Neural progenitor cell (in vitro differentiated cells): Measurements from ENCODE around the gene JSRP1. TPM values are rescaled to one million over a fixed set of nuclear protein-coding genes. Genes with fewer than 3 reads are reported as not detected.

ENCODE experiments used
- DNase-seq: peaks from one replicate; pipeline ENCODE4 v3.0.0-alpha.2; 2016; ENCODE audit warnings: low spot score
- H2AFZ ChIP-seq: fragments of 200-600 bp; sonication (generic); replicated peaks from 2 replicates; pipeline ENCODE4 v1.6.1; 2016; ENCODE audit warnings: antibody characterized with exemption
- H3F3A ChIP-seq: fragments of 200-600 bp; sonication (generic); 2 replicates; pipeline ENCODE4 v1.6.1; 2016; ENCODE audit warnings: antibody characterized with exemption, low read depth
- H3K27ac ChIP-seq: fragments of 200-600 bp; sonication (generic); 2 replicates; pipeline ENCODE4 v1.5.1; 2016; ENCODE audit warnings: mild to moderate bottlenecking
- H3K27me3 ChIP-seq: fragments of 200-600 bp; sonication (generic); 2 replicates; pipeline ENCODE4 v1.6.1; 2016; ENCODE audit warnings: mild to moderate bottlenecking, moderate library complexity
- H3K36me3 ChIP-seq: fragments of 200-600 bp; sonication (generic); 2 replicates; pipeline ENCODE4 v1.5.1; 2016
- H3K4me1 ChIP-seq: fragments of 200-600 bp; sonication (generic); 2 replicates; pipeline ENCODE4 v1.6.1; 2016; ENCODE audit warnings: mixed run types
- H3K4me2 ChIP-seq: fragments of 200-600 bp; sonication (generic); 2 replicates; pipeline ENCODE4 v1.6.1; 2016
- H3K4me3 ChIP-seq: fragments of 200-600 bp; sonication (generic); 2 replicates; pipeline ENCODE4 v1.5.1; 2016
- H3K79me2 ChIP-seq: fragments of 200-600 bp; sonication (generic); 2 replicates; pipeline ENCODE4 v1.6.1; 2016; ENCODE audit warnings: low read depth
- H3K9ac ChIP-seq: fragments of 200-600 bp; sonication (generic); 2 replicates; pipeline ENCODE4 v1.6.1; 2016
- H3K9me3 ChIP-seq: fragments of 200-600 bp; sonication (generic); 2 replicates; pipeline ENCODE4 v1.5.1; 2016; ENCODE audit warnings: low read depth
- H4K20me1 ChIP-seq: fragments of 200-600 bp; sonication (generic); 2 replicates; pipeline ENCODE4 v1.6.1; 2016; ENCODE audit warnings: low read depth
- H3K27ac Mint-ChIP-seq: 3 replicates; pipeline ENCODE4 v1.8.0; 2021; ENCODE audit warnings: mixed read lengths
- H3K27me3 Mint-ChIP-seq: 2 replicates; pipeline ENCODE4 v1.8.0; 2022; ENCODE audit warnings: low read depth, mild to moderate bottlenecking, inconsistent platforms, moderate library complexity, mixed read lengths; ENCODE audit not compliant: insufficient read depth
- H3K36me3 Mint-ChIP-seq: 3 replicates; pipeline ENCODE4 v1.8.0; 2021; ENCODE audit warnings: mixed read lengths
- H3K4me1 Mint-ChIP-seq: 3 replicates; pipeline ENCODE4 v1.8.0; 2021; ENCODE audit warnings: mixed read lengths
- H3K4me3 Mint-ChIP-seq: 3 replicates; pipeline ENCODE4 v1.8.0; 2021; ENCODE audit warnings: mild to moderate bottlenecking, moderate library complexity, mixed read lengths
- H3K9me3 Mint-ChIP-seq: 3 replicates; pipeline ENCODE4 v1.8.0; 2020; ENCODE audit warnings: mixed read lengths
- CTCF ChIP-seq: fragments of 200-600 bp; sonication (generic); IDR thresholded peaks from 2 replicates; pipeline ENCODE4 v1.5.1; 2017; ENCODE audit warnings: antibody characterized with exemption, mild to moderate bottlenecking
- EZH2 ChIP-seq: fragments of 200-600 bp; sonication (generic); IDR thresholded peaks from 2 replicates; pipeline ENCODE4 v1.6.1; 2017; ENCODE audit warnings: antibody characterized with exemption, mild to moderate bottlenecking, moderate library complexity
- EZH2phosphoT487 ChIP-seq: fragments of 200-600 bp; sonication (generic); IDR thresholded peaks from 2 replicates; pipeline ENCODE4 v1.6.1; 2017; ENCODE audit warnings: antibody characterized with exemption
- total RNA-seq: library from RNA; depleted of rRNA; stranded (reverse); fragments of >200 nt; gene quantifications from 2 replicates; pipeline ENCODE4 v1.2.3, GENCODE V29; 2015; ENCODE audit warnings: low replicate concordance

JSRP1 gene
- total RNA-seq, 1 donor from 2014 or later: not detected

GRCh38 chr19:2248136-2249009 lies 7.8 kb downstream of the JSRP1 start:
- Mint-ChIP-seq H3K4me1 (no peaks in the 10 kb centered on the region), H3K27ac (no peak overlapping the region), H3K27me3 (peaks cover 8% of the 10 kb centered on the region), H3K9me3 (no peaks in the 10 kb centered on the region), H3K36me3 (no peaks in the 10 kb centered on the region), H3K4me3 (no peak overlapping the region)
- peaks cover 6% of the 10 kb centered on the region for H3K4me1 ChIP-seq
- TF ChIP-seq EZH2phosphoT487 (no peak), CTCF (no peak), EZH2 (no peak)
- H2AFZ ChIP-seq: no peak overlapping the region
- H3K27ac ChIP-seq: no peak overlapping the region
- no peak overlapping the region for H3K4me2 ChIP-seq
- no peak overlapping the region for H3K4me3 ChIP-seq
- H4K20me1 ChIP-seq: peaks cover 50% of the 10 kb centered on the region
- H3F3A ChIP-seq: peaks cover 12% of the 10 kb centered on the region
- peaks cover 10% of the 10 kb centered on the region for H3K79me2 ChIP-seq
- DNase-seq: no peak
- H3K27me3 ChIP-seq: peaks cover 10% of the 10 kb centered on the region
- no peaks in the 10 kb centered on the region for H3K36me3 ChIP-seq
- H3K9me3 ChIP-seq: no peaks in the 10 kb centered on the region
- no peak overlapping the region for H3K9ac ChIP-seq

- H2AFZ ChIP-seq: no peak overlapping the region
- no peak for TF ChIP-seq CTCF
- no peak for TF ChIP-seq EZH2
- no peak for TF ChIP-seq EZH2phosphoT487
- H3K4me3 Mint-ChIP-seq: no peak overlapping the region
- H3K36me3 ChIP-seq: no peaks in the 10 kb centered on the region
- peaks cover 18% of the 10 kb centered on the region for H3K79me2 ChIP-seq
- H3K36me3 Mint-ChIP-seq: no peaks in the 10 kb centered on the region
- peaks cover 2% of the 10 kb centered on the region for H3K4me1 Mint-ChIP-seq
- DNase-seq: no peak
- peaks cover 2% of the 10 kb centered on the region for H3K27me3 ChIP-seq
- H4K20me1 ChIP-seq: peaks cover 58% of the 10 kb centered on the region
- H3K9me3 ChIP-seq: no peaks in the 10 kb centered on the region
- peaks cover 5% of the 10 kb centered on the region for H3K27me3 Mint-ChIP-seq
- no peak overlapping the region for H3K9ac ChIP-seq
- no peak overlapping the region for H3K27ac Mint-ChIP-seq
- peaks cover 6% of the 10 kb centered on the region for H3F3A ChIP-seq
- H3K9me3 Mint-ChIP-seq: no peaks in the 10 kb centered on the region
- H3K4me3 ChIP-seq: no peak overlapping the region
- H3K4me1 ChIP-seq: no peaks in the 10 kb centered on the region
- H3K27ac ChIP-seq: no peak overlapping the region
- no peak overlapping the region for H3K4me2 ChIP-seq
Measured at GRCh38 chr19:2247433-2248101, 8.7 kb downstream of the JSRP1 start.

DNA sequence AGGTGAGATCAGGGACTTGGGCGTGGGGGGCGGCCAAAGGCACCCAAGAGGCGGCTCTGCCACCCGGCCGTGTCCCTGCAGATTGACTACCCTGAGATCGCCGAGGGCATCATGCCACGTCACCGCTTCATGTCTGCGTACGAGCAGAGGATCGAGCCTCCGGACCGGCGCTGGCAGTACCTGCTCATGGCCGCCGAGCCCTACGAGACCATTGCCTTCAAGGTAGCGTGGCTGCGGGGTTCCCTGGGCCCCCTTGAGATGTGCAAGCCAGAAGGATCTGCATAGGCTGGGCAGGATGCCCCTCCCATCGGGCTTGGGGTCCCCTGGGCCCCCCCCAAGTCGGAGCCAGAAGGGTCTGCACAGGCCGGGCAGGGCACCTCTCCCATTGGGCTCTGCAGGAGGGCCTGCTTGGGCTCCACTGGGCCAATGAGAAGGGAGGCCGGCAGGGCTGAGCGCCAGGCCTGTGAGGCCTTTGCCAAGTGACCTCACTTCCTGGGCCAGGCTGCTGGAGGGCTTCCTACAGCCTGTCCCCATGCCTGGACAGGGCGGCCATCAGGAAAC lies 9.3 kb downstream of the JSRP1 start:
- H3K4me1 Mint-ChIP-seq: peaks cover 7% of the 10 kb centered on the region
- no peak overlapping the region for H3K27ac Mint-ChIP-seq
- H3K4me1 ChIP-seq: no peaks in the 10 kb centered on the region
- H3K27me3 ChIP-seq: no peaks in the 10 kb centered on the region
- no peak overlapping the region for H3K4me3 Mint-ChIP-seq
- no peak for TF ChIP-seq EZH2phosphoT487
- TF ChIP-seq CTCF: no peak
- no peak for TF ChIP-seq EZH2
- H3K27me3 Mint-ChIP-seq: peaks cover 5% of the 10 kb centered on the region
- H3K9me3 Mint-ChIP-seq: no peaks in the 10 kb centered on the region
- H3K36me3 ChIP-seq: no peaks in the 10 kb centered on the region
- H3K27ac ChIP-seq: no peak overlapping the region
- no peaks in the 10 kb centered on the region for H3K9me3 ChIP-seq
- no peak for DNase-seq
- peaks cover 65% of the 10 kb centered on the region for H4K20me1 ChIP-seq
- H3K4me3 ChIP-seq: no peak overlapping the region
- H3K36me3 Mint-ChIP-seq: no peaks in the 10 kb centered on the region
- H2AFZ ChIP-seq: no peak overlapping the region
- H3F3A ChIP-seq: peaks cover 6% of the 10 kb centered on the region
- peaks cover 25% of the 10 kb centered on the region for H3K79me2 ChIP-seq
- no peak overlapping the region for H3K9ac ChIP-seq
- H3K4me2 ChIP-seq: no peak overlapping the region
